GM18499 (cell line): ENCODE measurements around the gene CCNG1.
"Not testable (repeated sequence)": the region's sequence is repeated elsewhere in the genome, so short reads cannot be mapped to it uniquely, and the experiment has no call there.

Experiments used
- ATAC-seq: cut with Tn5 transposase; IDR thresholded peaks from one replicate; pipeline ENCODE4 v1.9.1; 2021; ENCODE audit warnings: moderate number of reproducible peaks; ENCODE audit not compliant: insufficient read depth, unreplicated experiment

Gene CCNG1, protein sequence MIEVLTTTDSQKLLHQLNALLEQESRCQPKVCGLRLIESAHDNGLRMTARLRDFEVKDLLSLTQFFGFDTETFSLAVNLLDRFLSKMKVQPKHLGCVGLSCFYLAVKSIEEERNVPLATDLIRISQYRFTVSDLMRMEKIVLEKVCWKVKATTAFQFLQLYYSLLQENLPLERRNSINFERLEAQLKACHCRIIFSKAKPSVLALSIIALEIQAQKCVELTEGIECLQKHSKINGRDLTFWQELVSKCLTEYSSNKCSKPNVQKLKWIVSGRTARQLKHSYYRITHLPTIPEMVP

DNA sequence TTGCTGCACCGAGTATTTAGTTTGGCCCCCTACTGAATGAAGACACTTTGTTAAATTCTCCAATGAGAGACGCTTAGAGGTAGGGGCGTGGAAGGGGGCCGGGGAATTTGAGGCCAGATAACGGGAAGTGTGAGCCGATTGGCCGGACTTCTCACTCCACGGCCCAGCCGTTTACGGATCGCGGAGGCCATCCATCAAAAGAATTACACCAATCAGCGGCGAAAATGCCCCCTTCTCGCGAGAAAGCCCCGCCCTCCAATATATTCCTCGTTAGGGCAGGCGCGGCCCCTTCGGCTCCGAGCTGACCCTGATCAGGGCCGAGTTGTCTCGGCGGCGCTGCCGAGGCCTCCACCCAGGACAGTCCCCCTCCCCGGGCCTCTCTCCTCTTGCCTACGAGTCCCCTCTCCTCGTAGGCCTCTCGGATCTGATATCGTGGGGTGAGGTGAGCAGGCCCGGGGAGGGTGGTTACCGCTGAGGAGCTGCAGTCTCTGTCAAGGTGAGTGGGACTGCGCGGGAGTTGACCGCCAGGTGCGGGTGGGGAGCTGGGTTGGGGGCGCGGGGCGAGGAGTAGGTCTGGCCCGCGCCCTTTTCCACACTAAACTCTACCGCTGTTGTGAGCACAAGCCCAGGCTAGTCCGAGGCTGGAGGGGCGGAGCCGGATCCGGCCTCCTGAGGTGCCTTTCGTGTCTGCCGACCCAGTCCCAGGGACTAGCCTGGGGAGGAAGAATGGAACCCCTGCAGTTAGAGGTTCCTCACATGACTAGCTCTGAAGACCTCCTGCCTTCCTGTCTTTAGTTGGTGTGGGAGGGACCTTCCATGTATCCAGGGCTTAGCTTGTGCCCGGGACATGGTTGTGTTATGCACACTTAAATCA, at the start of gene CCNG1:
Gene CCNG1, plus strand, starts transcription at position 287 of the 874 bp plus-strand sequence. CDS start 1,662 bp downstream, outside the sequence.
- ATAC-seq: peak; percentile 94

DNA sequence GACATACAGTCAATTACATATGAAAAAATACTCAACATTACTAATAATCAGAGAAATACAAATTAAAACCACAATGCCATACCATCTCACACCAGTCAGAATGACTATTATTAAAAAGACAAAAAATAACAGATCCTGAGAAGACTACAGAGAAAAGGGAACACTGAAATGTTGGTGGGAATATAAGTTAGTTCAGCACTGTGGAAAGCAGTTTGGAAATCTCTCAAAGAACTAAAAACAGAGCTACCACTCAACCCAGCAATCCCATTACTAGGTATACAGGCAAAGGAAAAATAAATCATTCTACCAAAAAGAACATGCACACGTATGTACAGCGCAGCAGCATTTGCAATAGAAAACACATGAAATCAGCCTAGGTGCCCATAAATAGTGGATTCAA, 41.6 kb upstream of the CCNG1 start:
- ATAC-seq: no peak

DNA sequence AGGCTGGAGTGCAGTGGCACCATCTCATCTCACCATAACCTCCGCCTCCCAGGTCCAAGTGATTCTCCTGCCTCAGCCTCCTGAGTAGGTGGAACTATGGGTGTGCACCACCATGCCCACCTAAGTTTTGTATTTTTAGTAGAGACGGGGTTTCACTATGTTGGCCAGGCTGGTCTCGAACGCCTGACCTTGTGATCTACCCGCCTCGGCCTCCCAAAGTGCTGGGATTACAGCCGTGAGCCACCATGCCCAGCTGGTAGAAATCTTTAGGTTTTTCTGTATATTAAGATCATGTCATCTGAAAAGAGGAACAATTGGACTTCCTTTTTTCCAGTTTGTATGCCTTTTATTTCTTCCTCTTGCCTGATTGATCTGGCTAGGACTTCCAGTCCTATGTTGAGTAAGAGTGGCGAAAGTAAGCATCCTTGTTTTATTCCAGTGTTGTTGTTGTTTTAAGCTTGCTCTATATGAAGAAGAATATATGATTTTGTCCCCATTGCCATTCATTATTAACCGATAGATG, 40.5 kb upstream of the CCNG1 start:
- ATAC-seq: not testable (repeated sequence)

DNA sequence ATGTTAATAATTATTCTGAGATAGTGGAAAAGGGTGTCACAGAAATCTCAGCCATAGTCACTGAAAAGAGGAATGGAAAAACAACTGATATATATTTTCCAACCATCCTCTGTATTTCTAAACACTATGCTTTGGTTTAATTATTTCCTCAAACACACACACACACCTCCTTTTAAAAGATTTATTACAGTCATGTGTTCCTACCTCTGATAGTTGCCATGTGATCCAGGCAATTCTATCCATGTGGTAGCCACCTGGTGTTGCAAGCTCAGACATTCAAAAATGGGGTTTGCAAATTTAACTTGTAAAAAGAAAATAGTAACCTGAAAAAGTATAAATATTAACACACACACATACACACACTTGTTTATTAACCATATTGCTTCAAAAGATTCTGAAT, 40.0 kb upstream of the CCNG1 start:
- ATAC-seq: no peak

- no peak for ATAC-seq
Measured at GRCh38 chr5:163399923-163400322, 37.5 kb upstream of the CCNG1 start.

GRCh38 chr5:163401271-163401670, 36.1 kb upstream of the CCNG1 start:
- ATAC-seq: no peak

DNA sequence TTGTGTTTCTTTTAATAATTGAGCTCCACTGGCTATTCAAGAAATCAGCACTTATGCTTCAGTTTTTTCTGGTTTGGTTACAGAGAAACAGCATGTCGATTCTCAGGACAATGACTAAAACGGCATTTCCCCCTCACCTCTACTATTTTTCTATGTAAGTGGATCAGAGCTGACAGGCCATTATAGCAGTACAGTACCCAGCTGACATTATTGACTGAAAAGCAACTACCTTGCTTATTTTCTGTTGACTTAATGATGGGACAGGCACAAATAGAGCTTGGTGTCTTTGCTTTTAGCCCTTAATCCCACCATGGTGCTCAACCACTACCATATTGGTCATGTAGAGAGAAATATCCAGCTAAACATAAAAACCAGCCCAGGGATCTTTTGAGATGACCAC, 35.4 kb upstream of the CCNG1 start:
- ATAC-seq: no peak

DNA sequence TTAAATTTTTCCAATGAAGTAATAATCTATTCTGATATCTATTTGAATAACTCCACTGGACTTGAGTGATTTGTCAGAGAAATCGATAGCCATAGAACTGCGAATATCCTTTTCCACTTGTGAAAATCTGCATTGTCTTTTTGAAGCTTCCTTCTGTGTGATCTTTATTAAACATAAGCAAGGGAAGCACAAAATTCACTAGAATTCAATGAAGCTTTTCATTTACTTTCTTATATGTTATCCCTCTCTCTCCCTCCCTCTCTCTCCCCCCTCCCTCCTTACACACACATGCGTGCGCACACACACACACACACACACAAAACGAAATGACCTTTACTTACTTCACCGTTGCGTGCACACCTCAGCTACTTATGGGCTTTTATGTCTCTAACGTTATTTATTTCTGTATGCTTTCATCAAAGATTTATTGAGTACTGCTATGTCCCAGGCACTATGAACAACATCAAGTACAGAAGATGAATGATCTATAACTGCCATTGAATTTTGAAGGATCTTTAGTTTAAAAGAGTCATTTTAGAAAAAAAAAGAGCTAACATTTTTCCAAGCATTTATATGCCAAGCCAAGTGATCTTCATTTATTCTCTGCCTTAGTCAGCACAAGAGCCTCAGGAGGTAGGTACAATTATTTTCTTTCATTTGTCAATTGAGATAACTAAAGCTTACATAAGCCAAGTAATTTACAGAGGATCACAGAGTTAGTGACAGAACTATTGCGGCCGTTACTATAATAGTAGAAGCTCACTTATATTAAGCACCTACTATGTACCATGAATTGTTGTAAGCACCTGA, 32.8 kb upstream of the CCNG1 start:
- ATAC-seq: no peak

GRCh38 chr5:163407034-163407655, 30.2 kb upstream of the CCNG1 start:
- peak; percentile 94 for ATAC-seq

- ATAC-seq: peak; percentile 38
Measured at GRCh38 chr5:163408311-163408923, 29.0 kb upstream of the CCNG1 start.

DNA sequence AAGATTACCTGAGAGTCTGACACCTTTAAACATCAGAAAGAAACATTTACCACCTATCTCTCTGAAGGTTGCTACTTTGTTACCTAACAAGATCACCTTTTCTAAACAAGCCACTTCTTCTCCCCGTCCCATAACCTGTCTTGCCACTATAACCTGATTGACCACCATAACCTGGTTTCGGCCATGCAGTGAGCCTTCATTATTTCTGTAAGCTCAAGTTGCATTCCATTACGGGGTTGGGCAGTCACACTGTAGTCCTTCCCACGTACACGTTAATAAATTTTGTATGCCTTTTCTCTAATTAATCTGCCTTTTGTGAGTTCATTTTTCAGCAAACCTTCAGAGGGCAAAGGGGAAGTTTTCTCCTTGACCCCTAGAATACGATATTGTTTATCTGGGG, 28.0 kb upstream of the CCNG1 start:
- no peak for ATAC-seq

- no peak for ATAC-seq
Measured at GRCh38 chr5:163410505-163410904, 26.9 kb upstream of the CCNG1 start.

- ATAC-seq: not testable (repeated sequence)
Measured at GRCh38 chr5:163415673-163416072, 21.7 kb upstream of the CCNG1 start.

DNA sequence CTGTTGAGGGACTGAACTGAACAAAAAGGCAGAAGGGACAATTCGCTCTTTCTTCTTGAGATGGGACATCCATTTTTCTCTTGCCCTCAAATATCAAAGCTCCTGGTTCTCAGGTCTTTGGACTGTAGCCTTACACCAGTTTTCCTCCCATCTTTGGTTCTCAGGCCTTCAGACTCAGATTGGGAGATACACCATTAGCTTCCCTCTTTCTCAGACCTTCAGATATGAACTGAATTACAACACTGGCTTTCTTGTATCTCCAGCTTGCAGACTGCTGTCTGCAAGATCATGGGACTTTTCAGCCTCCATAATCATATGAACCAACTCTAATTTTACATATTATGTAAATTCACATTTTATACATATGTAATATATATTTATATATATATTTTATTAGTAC, 12.6 kb upstream of the CCNG1 start:
- ATAC-seq: no peak

GRCh38 chr5:163426128-163426527, 11.3 kb upstream of the CCNG1 start:
- ATAC-seq: not testable (repeated sequence)

GRCh38 chr5:163432544-163432943, 4.9 kb upstream of the CCNG1 start:
- no peak for ATAC-seq

DNA sequence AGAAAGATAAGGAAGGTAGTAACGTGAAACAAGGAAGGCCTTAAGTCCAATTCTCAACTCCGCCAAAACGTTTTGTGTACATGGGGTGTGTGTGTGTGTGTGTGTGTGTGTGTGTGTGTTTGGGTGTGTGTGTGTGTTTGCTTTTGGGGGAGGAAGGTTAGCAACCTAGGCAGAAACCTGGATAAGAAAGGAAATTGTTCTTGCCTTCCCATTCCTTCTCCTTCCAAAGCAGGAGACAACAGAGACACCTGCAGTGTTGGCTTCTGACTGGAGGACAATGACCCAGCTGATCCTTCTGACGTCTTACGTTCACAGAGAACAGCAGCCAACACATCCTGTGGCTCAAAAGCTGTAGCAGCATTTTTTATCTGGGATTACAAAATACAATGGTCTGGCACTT, 4.1 kb upstream of the CCNG1 start:
- no peak for ATAC-seq

DNA sequence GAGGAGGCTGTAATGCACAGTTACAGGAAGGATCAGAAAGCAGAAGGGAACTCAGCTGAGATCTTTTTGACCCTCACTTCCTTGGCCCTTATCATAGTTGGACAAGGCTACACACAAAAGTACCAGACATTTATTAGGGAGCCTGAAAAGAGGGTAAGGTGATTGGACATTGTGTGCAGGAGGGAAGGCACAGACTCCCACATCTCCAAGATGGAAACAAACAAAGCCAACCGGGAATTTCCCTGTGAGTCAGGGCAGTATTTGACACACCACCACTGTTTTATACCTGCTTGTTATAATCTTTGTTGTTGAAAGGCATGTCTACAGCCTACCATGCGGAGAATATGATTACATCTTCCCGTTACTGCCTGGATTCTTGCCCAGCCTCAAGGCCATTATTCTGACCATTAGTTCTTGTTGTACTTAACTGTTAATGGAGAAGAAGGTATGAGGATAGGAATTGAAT, 3.0 kb upstream of the CCNG1 start:
- no peak for ATAC-seq

GRCh38 chr5:163436515-163436914, 880 bp upstream of the CCNG1 start:
- no peak for ATAC-seq

GRCh38 chr5:163437011-163437308, 435 bp upstream of the CCNG1 start:
- no peak for ATAC-seq
